GM23338 (cell line): ENCODE measurements around the gene SNX21. TPM values are rescaled to one million over a fixed set of nuclear protein-coding genes. Genes with fewer than 3 reads are reported as not detected.

ENCODE experiments used
- ATAC-seq: fragments of 200-7000 bp; cut with Tn5 transposase; 3 replicates; pipeline ENCODE4 v1.9.1; 2020
- DNase-seq: peaks from one replicate; pipeline ENCODE4 v3.0.0-alpha.2; 2015; ENCODE audit warnings: low spot score
- H2AFZ ChIP-seq: fragments of 200-600 bp; sonication (generic); 2 replicates; pipeline ENCODE4 v1.8.0; 2016; ENCODE audit warnings: antibody characterized with exemption, mild to moderate bottlenecking, moderate library complexity
- H3F3A ChIP-seq: fragments of 200-600 bp; sonication (generic); replicated peaks from 2 replicates; pipeline ENCODE4 v1.8.0; 2017; ENCODE audit warnings: antibody characterized with exemption, mixed run types, low read depth
- H3K27ac ChIP-seq: fragments of 200-600 bp; sonication (generic); 2 replicates; pipeline ENCODE4 v1.6.1; 2016; ENCODE audit warnings: low read depth
- H3K27me3 ChIP-seq: fragments of 200-600 bp; sonication (generic); 2 replicates; pipeline ENCODE4 v1.8.0; 2016; ENCODE audit warnings: mild to moderate bottlenecking, mixed run types, moderate library complexity; ENCODE audit not compliant: insufficient read depth
- H3K36me3 ChIP-seq: fragments of 200-600 bp; sonication (generic); 2 replicates; pipeline ENCODE4 v1.8.0; 2016; ENCODE audit warnings: mild to moderate bottlenecking; ENCODE audit not compliant: insufficient read depth
- H3K4me1 ChIP-seq: fragments of 200-600 bp; sonication (generic); 2 replicates; pipeline ENCODE4 v1.8.0; 2016; ENCODE audit warnings: mild to moderate bottlenecking, moderate library complexity; ENCODE audit not compliant: insufficient read depth
- H3K4me2 ChIP-seq: fragments of 200-600 bp; sonication (generic); 2 replicates; pipeline ENCODE4 v1.7.1; 2017; ENCODE audit warnings: mixed run types
- H3K4me3 ChIP-seq: fragments of 200-600 bp; sonication (generic); 2 replicates; pipeline ENCODE4 v1.6.1; 2016; ENCODE audit warnings: mixed run types
- H3K79me2 ChIP-seq: fragments of 200-600 bp; sonication (generic); replicated peaks from 2 replicates; pipeline ENCODE4 v1.8.0; 2017; ENCODE audit warnings: mild to moderate bottlenecking; ENCODE audit not compliant: insufficient read depth
- H3K9me2 ChIP-seq: fragments of 200-600 bp; sonication (generic); 2 replicates; pipeline ENCODE4 v1.8.0; 2017; ENCODE audit not compliant: insufficient read depth
- H4K20me1 ChIP-seq: fragments of 200-600 bp; sonication (generic); replicated peaks from 2 replicates; pipeline ENCODE4 v1.8.0; 2017; ENCODE audit warnings: mild to moderate bottlenecking; ENCODE audit not compliant: insufficient read depth
- H3K27ac Mint-ChIP-seq: 2 replicates; pipeline ENCODE4 v1.8.0; 2020; ENCODE audit warnings: inconsistent platforms, mild to moderate bottlenecking, moderate library complexity, mixed read lengths
- H3K27me3 Mint-ChIP-seq: 3 replicates; pipeline ENCODE4 v1.8.0; 2022; ENCODE audit warnings: low read depth, mild to moderate bottlenecking, moderate library complexity, mixed read lengths, inconsistent platforms; ENCODE audit not compliant: insufficient read depth, poor library complexity
- H3K36me3 Mint-ChIP-seq: 3 replicates; pipeline ENCODE4 v1.8.0; 2021; ENCODE audit warnings: low read depth, mild to moderate bottlenecking, inconsistent platforms, moderate library complexity, mixed read lengths
- H3K4me1 Mint-ChIP-seq: 3 replicates; pipeline ENCODE4 v1.8.0; 2020; ENCODE audit warnings: mild to moderate bottlenecking, inconsistent platforms, mixed read lengths
- H3K4me3 Mint-ChIP-seq: 3 replicates; pipeline ENCODE4 v1.8.0; 2021; ENCODE audit warnings: moderate library complexity, mild to moderate bottlenecking, inconsistent platforms, mixed read lengths
- H3K9me3 Mint-ChIP-seq: 3 replicates; pipeline ENCODE4 v1.8.0; 2020; ENCODE audit warnings: moderate library complexity, mild to moderate bottlenecking, inconsistent platforms, mixed read lengths
- CTCF ChIP-seq, 2 experiments: fragments of 200-600 bp in 1 of 2; sonication (generic) in 1 of 2; conservative IDR thresholded peaks; 2 replicates each; pipeline versions ENCODE4 v1.5.1 to v1.6.1; 2016 to 2017; ENCODE audit warnings: antibody characterized with exemption in 2 of 2, low read depth in 2 of 2, mild to moderate bottlenecking in 2 of 2, moderate library complexity in 1 of 2
- EZH2 ChIP-seq: fragments of 200-600 bp; sonication (generic); IDR thresholded peaks from one replicate; pipeline ENCODE4 v1.8.0; 2017; ENCODE audit warnings: antibody characterized with exemption, mild to moderate bottlenecking, low read depth; ENCODE audit not compliant: unreplicated experiment
- JUNB ChIP-seq: IDR thresholded peaks from one replicate; pipeline ENCODE4 v1.6.1; 2016; ENCODE audit warnings: antibody characterized with exemption; ENCODE audit not compliant: unreplicated experiment
- NANOG ChIP-seq: IDR thresholded peaks from 2 replicates; pipeline ENCODE4 v1.6.1; 2016; ENCODE audit warnings: antibody characterized with exemption, borderline replicate concordance
- REST ChIP-seq: IDR thresholded peaks from one replicate; pipeline ENCODE4 v1.6.1; 2018; ENCODE audit warnings: antibody characterized with exemption; ENCODE audit not compliant: unreplicated experiment
- STAT1 ChIP-seq: IDR thresholded peaks from one replicate; pipeline ENCODE4 v1.6.1; 2016; ENCODE audit warnings: antibody characterized with exemption; ENCODE audit not compliant: unreplicated experiment
- ZNF114 ChIP-seq: fragments of 250-450 bp; sonication (Bioruptor Pico); IDR thresholded peaks from 2 replicates; pipeline ENCODE4 v1.5.0; 2020; ENCODE audit warnings: mild to moderate bottlenecking, moderate library complexity
- ZNF462 ChIP-seq: fragments of 250-450 bp; sonication (Bioruptor Pico); IDR thresholded peaks from 2 replicates; pipeline ENCODE4 v1.5.0; 2020; ENCODE audit warnings: mild to moderate bottlenecking, moderate library complexity
- polyA plus RNA-seq: library from polyadenylated mRNA; unstranded; fragments of >200 nt; fragmentation: Nextera tagmentation; extraction: Ambion mirVana; gene quantifications from 2 replicates; pipeline ENCODE4 v1.2.1, GENCODE V29; 2016
- total RNA-seq: library from RNA; depleted of rRNA; stranded (reverse); fragments of >200 nt; shearing (Covaris generic); gene quantifications from 2 replicates; pipeline ENCODE4 v1.2.3, GENCODE V29; 2014

The SNX21 gene
- total and polyA plus RNA-seq, 2 experiments from 2014 or later: 13.3 to 31.5 TPM

GRCh38 chr20:45834797-45835161 lies 1.2 kb downstream of the SNX21 start:
- H3K79me2 ChIP-seq: 0 out of 2 replicates have a peak, but pooled peaks cover 3% of the 10 kb centered on the region
- Mint-ChIP-seq H3K4me3 (peak overlapping the region; percentile 77), H3K4me1 (peaks cover 12% of the 10 kb centered on the region), H3K36me3 (peaks cover 14% of the 10 kb centered on the region; the same call in 2 of the 3 replicates), H3K27me3 (peaks cover 16% of the 10 kb centered on the region), H3K27ac (no peak overlapping the region), H3K9me3 (no peaks in the 10 kb centered on the region; the same call in 2 of the 3 replicates)
- DNase-seq: no peak
- no peaks in the 10 kb centered on the region for H3K36me3 ChIP-seq
- H4K20me1 ChIP-seq: peaks cover 13% of the 10 kb centered on the region
- H3K27me3 ChIP-seq: no peaks in the 10 kb centered on the region
- peak overlapping the region; percentile 82 for H3K4me3 ChIP-seq
- no peak overlapping the region for H3K27ac ChIP-seq
- peaks cover 15% of the 10 kb centered on the region for H3F3A ChIP-seq
- peak overlapping the region; percentile 85 for H3K4me2 ChIP-seq
- H3K4me1 ChIP-seq: peaks cover 20% of the 10 kb centered on the region; the same call in 1 of the 2 replicates
- TF ChIP-seq CTCF (conservative IDR thresholded peaks at IDR 0.05; ENCODE audit: low read depth in 2 of 2) (no peak), EZH2 (no peak), REST (no peak), STAT1 (no peak), ZNF114 (no peak), ZNF462 (CRISPR knock-in tag) (no peak), JUNB (no peak), NANOG (no peak)
- no peak overlapping the region for H2AFZ ChIP-seq
- no peak for ATAC-seq
- no peaks in the 10 kb centered on the region for H3K9me2 ChIP-seq
